H1 (cell line): ENCODE measurements around the gene IL13. TPM values are rescaled to one million over a fixed set of nuclear protein-coding genes. Genes with fewer than 3 reads are reported as not detected.

ENCODE experiments used
- ASH2L ChIP-seq: fragments of 200-600, 300-600 bp; sonication (generic); IDR thresholded peaks from one replicate; pipeline ENCODE4 v1.7.1; 2017; ENCODE audit warnings: low read length
- RNF2 ChIP-seq: fragments of 200-900, 300-1000 bp; sonication (generic); IDR thresholded peaks from 2 replicates; pipeline ENCODE4 v1.7.1; 2016; ENCODE audit warnings: borderline replicate concordance, low read depth, mild to moderate bottlenecking, antibody characterized with exemption, low read length; ENCODE audit not compliant: poor library complexity, severe bottlenecking; ENCODE audit errors: missing control alignments
- polyA plus RNA-seq, 7 experiments: library from polyadenylated mRNA; depleted of rRNA in 3 of 7; stranded (reverse) in 5 of 7; unstranded in 2 of 7; fragments of >200 nt in 5 of 7; fragments of 200-250 nt in 2 of 7; gene quantifications; 1 replicate in 5 of 7; 2 replicates in 1 of 7; 4 replicates in 1 of 7; pipeline versions ENCODE4 v1.2.1 to v1.2.3, GENCODE V29; 2011 to 2013; ENCODE audit warnings: missing spikeins in 2 of 7, mixed read lengths in 2 of 7
- total RNA-seq: library from RNA; stranded (reverse); fragmentation: NEBNext Ultra II Directional; extraction: Animal tissue kit (Norgen Biotek cat#: 25700); gene quantifications from 2 replicates; pipeline ENCODE4 v1.2.1, GENCODE V29; 2021

IL13 gene
- total and polyA plus RNA-seq, 2 of the 8 experiments (the other 6 are each of a cell fraction or from before 2014, with no cell fraction given), result not detected

GRCh38 chr5:132681983-132682382 is 24.0 kb downstream of the IL13 start (continued):
- no peak for TF ChIP-seq RNF2
- TF ChIP-seq ASH2L, result no peak
